ENCODE results near the gene FBLN2.

DNA sequence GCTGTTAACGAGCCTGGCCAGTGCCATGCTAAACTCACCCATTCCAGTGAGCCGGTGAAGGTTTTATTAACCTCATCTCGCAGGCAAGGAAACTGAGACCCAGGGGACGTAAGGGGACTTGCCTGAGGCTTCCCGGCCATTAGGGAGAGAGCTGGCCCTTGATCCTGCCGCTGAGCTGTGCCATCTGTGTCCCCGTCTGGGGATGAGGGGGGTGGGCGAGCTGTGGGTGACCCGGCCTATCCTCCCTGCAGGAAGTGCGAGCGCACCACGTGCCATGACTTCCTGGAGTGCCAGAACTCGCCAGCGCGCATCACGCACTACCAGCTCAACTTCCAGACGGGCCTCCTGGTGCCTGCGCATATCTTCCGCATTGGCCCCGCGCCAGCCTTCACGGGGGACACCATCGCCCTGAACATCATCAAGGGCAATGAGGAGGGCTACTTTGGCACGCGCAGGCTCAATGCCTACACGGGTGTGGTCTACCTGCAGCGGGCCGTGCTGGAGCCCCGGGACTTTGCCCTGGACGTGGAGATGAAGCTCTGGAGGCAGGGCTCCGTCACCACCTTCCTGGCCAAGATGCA is 88.5 kb downstream of the FBLN2 start:
- TF ChIP-seq FOS (IDR thresholded peaks at IDR 0.05; ENCODE audit: low read depth, low read length) (no peak), RFX5 (IDR thresholded peaks at IDR 0.05; ENCODE audit: low read depth, low read length) (no peak), POLR2A (IDR thresholded peaks at IDR 0.05; ENCODE audit: low read depth, low read length) (no peak), MAFK (IDR thresholded peaks at IDR 0.05; ENCODE audit: low read depth, low read length) (no peak)
- TF ChIP-seq, protein P1, sequence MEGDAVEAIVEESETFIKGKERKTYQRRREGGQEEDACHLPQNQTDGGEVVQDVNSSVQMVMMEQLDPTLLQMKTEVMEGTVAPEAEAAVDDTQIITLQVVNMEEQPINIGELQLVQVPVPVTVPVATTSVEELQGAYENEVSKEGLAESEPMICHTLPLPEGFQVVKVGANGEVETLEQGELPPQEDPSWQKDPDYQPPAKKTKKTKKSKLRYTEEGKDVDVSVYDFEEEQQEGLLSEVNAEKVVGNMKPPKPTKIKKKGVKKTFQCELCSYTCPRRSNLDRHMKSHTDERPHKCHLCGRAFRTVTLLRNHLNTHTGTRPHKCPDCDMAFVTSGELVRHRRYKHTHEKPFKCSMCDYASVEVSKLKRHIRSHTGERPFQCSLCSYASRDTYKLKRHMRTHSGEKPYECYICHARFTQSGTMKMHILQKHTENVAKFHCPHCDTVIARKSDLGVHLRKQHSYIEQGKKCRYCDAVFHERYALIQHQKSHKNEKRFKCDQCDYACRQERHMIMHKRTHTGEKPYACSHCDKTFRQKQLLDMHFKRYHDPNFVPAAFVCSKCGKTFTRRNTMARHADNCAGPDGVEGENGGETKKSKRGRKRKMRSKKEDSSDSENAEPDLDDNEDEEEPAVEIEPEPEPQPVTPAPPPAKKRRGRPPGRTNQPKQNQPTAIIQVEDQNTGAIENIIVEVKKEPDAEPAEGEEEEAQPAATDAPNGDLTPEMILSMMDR (conservative IDR thresholded peaks at IDR 0.05; ENCODE audit: low read depth, low read length) = no peak
- TF ChIP-seq, protein P2, sequence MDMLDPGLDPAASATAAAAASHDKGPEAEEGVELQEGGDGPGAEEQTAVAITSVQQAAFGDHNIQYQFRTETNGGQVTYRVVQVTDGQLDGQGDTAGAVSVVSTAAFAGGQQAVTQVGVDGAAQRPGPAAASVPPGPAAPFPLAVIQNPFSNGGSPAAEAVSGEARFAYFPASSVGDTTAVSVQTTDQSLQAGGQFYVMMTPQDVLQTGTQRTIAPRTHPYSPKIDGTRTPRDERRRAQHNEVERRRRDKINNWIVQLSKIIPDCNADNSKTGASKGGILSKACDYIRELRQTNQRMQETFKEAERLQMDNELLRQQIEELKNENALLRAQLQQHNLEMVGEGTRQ (IDR thresholded peaks at IDR 0.05; ENCODE audit: low read depth, low read length) = no peak

Data from IMR-90 (cell line).